Tibial artery (tissue), 4 donors: ENCODE data around the gene ABCD2.
"Not testable (repeated sequence)": the region's sequence is repeated elsewhere in the genome, so short reads cannot be mapped to it uniquely, and the experiment has no call there.

Experiments used
- DNase-seq, 2 donors: peaks; one replicate each; pipeline ENCODE4 v3.0.0-alpha.2; 2019
- H3K27ac ChIP-seq, 2 donors: fragments of 200-600 bp; sonication (generic) in 1 of 2; 1 replicate in 1 of 2; 2 replicates in 1 of 2; pipeline ENCODE4 v1.5.1; 2018 to 2019; ENCODE audit warnings: mild to moderate bottlenecking in 1 of 2
- H3K27me3 ChIP-seq, 2 donors: fragments of 200-600 bp; sonication (generic) in 1 of 2; one replicate each; pipeline versions ENCODE4 v1.5.1 to v1.6.0; 2016 to 2019
- H3K36me3 ChIP-seq, 3 donors: fragments of 200-600 bp; sonication (generic) in 2 of 3; one replicate each; pipeline ENCODE4 v1.5.1; 2016 to 2019; ENCODE audit warnings: mild to moderate bottlenecking in 2 of 3
- H3K4me1 ChIP-seq, 4 donors: fragments of 200-600 bp; sonication (generic) in 2 of 4; 1 replicate in 3 of 4; 2 replicates in 1 of 4; pipeline ENCODE4 v1.5.1; 2016 to 2019
- H3K4me3 ChIP-seq, 2 donors: fragments of 200-600 bp; sonication (generic) in 1 of 2; 1 replicate in 1 of 2; 2 replicates in 1 of 2; pipeline ENCODE4 v1.5.1; 2018 to 2019; ENCODE audit warnings: mild to moderate bottlenecking in 2 of 2
- H3K9me3 ChIP-seq, 3 donors: fragments of 200-600 bp; sonication (generic) in 1 of 3; one replicate each; pipeline ENCODE4 v1.5.1; 2016 to 2019
- CTCF ChIP-seq, 2 experiments: fragments of 200-600 bp in 1 of 2; fragments of 450-650 bp in 1 of 2; IDR thresholded peaks; one replicate each; pipeline ENCODE4 v1.5.1; 2017 to 2019; ENCODE audit warnings: antibody characterized with exemption in 2 of 2, mild to moderate bottlenecking in 1 of 2, moderate library complexity in 1 of 2
- intact Hi-C: fragments of 100-400 bp; cut with DNase I; formaldehyde crosslinking; loops from one replicate; pipeline ENCODE4 v1.15.0; 2023; ENCODE audit warnings: low total_unique reads

The ABCD2 gene

GRCh38 chr12:39553476-39553875, 66.1 kb downstream of the ABCD2 start:
- TF ChIP-seq CTCF (IDR thresholded peaks at IDR 0.05) = no peak
- intact Hi-C loops = no loop called here
- H3K27me3 ChIP-seq = no peaks in the 10 kb centered on the region
- no peak overlapping the region for H3K27ac ChIP-seq
- no peak for DNase-seq
- H3K4me3 ChIP-seq = no peak overlapping the region
- no peaks in the 10 kb centered on the region for H3K4me1 ChIP-seq
- peaks cover 0 to 10% (median 0%) of the 10 kb centered on the region in 3 donors for H3K36me3 ChIP-seq
- H3K9me3 ChIP-seq = peaks cover 0 to 6% (median 0%) of the 10 kb centered on the region in 3 donors

GRCh38 chr12:39544211-39544610, 75.4 kb downstream of the ABCD2 start:
- H3K4me1 ChIP-seq, intact Hi-C loops, H3K27me3 ChIP-seq, H3K4me3 ChIP-seq, H3K36me3 ChIP-seq, H3K27ac ChIP-seq, H3K9me3 ChIP-seq, DNase-seq: not testable (repeated sequence)

- H3K4me3 ChIP-seq = no peak overlapping the region
- no peaks in the 10 kb centered on the region for H3K9me3 ChIP-seq
- DNase-seq = no peak
- no peaks in the 10 kb centered on the region for H3K36me3 ChIP-seq
- H3K27ac ChIP-seq = no peak overlapping the region
- no peaks in the 10 kb centered on the region for H3K4me1 ChIP-seq
- intact Hi-C loops = no loop called here
- no peak for TF ChIP-seq CTCF (IDR thresholded peaks at IDR 0.05)
- H3K27me3 ChIP-seq = no peaks in the 10 kb centered on the region
Observed at GRCh38 chr12:39541471-39541870, 78.1 kb downstream of the ABCD2 start.

GRCh38 chr12:39538679-39539104, 80.9 kb downstream of the ABCD2 start:
- Histone ChIP-seq H3K9me3 (no peaks in the 10 kb centered on the region), H3K4me1 (no peaks in the 10 kb centered on the region), H3K4me3 (no peak overlapping the region), H3K27me3 (no peaks in the 10 kb centered on the region), H3K27ac (no peak overlapping the region), H3K36me3 (no peaks in the 10 kb centered on the region)
- intact Hi-C loops = no loop called here
- no peak for DNase-seq
- no peak for TF ChIP-seq CTCF (IDR thresholded peaks at IDR 0.05)

GRCh38 chr12:39533951-39534350, 85.7 kb downstream of the ABCD2 start:
- TF ChIP-seq CTCF (IDR thresholded peaks at IDR 0.05) = no peak
- Histone ChIP-seq H3K9me3 (no peaks in the 10 kb centered on the region), H3K4me3 (no peak overlapping the region), H3K27me3 (no peaks in the 10 kb centered on the region), H3K4me1 (no peaks in the 10 kb centered on the region), H3K36me3 (no peaks in the 10 kb centered on the region), H3K27ac (no peak overlapping the region)
- intact Hi-C loops = no loop called here
- no peak for DNase-seq

GRCh38 chr12:39532448-39532847, 87.2 kb downstream of the ABCD2 start:
- H3K27me3 ChIP-seq = no peaks in the 10 kb centered on the region
- intact Hi-C loops = no loop called here
- no peak overlapping the region for H3K27ac ChIP-seq
- H3K4me1 ChIP-seq = no peaks in the 10 kb centered on the region
- DNase-seq = no peak
- TF ChIP-seq CTCF (IDR thresholded peaks at IDR 0.05) = no peak
- H3K36me3 ChIP-seq = no peaks in the 10 kb centered on the region
- H3K9me3 ChIP-seq = no peaks in the 10 kb centered on the region
- no peak overlapping the region for H3K4me3 ChIP-seq
